CD4-positive, alpha-beta T cell (primary cell): Measurements from ENCODE around the gene PHOSPHO1. TPM values are rescaled to one million over a fixed set of nuclear protein-coding genes. Genes with fewer than 3 reads are reported as not detected.

Experiments used
- ATAC-seq: fragments of 200-7000 bp; cut with Tn5 transposase; one replicate; pipeline ENCODE4 v1.10.0; 2022; ENCODE audit warnings: mild to moderate bottlenecking; ENCODE audit not compliant: poor library complexity
- CTCF ChIA-PET: fragments of 350-600 bp; sonication (Branson Sonifier 250); formaldehyde crosslinking; loops from one replicate; lab custom pipeline; 2021; ENCODE audit warnings: antibody characterized with exemption, inconsistent platforms; lab: Charles Lee
- POLR2A ChIA-PET: fragments of 350-600 bp; sonication (Branson Sonifier 250); formaldehyde crosslinking; loops from one replicate; lab custom pipeline; 2021; ENCODE audit warnings: antibody characterized with exemption, inconsistent platforms; lab: Charles Lee
- DNase-seq, 14 experiments: peaks; one replicate each; pipeline ENCODE4 v3.0.0-alpha.2; 2013 to 2020; ENCODE audit warnings: mixed read lengths in 2 of 14
- H3K27ac ChIP-seq, 2 donors: one replicate each; pipeline versions ENCODE4 v1.5.1 to v1.7.0; 2013; ENCODE audit warnings: low read length in 2 of 2, low read depth in 1 of 2, mild to moderate bottlenecking in 1 of 2
- H3K27me3 ChIP-seq, 2 experiments: 1 replicate in 1 of 2; 2 replicates in 1 of 2; pipeline versions ENCODE4 v1.6.1 to v1.7.0; 2013; ENCODE audit warnings: low read length in 2 of 2, control low read depth in 1 of 2, mild to moderate bottlenecking in 1 of 2, moderate library complexity in 1 of 2; ENCODE audit not compliant: insufficient read depth in 2 of 2, control insufficient read depth in 1 of 2
- H3K36me3 ChIP-seq: one replicate; pipeline ENCODE4 v1.6.1; 2013; ENCODE audit warnings: low read length, control low read depth; ENCODE audit not compliant: insufficient read depth
- H3K4me1 ChIP-seq: one replicate; pipeline ENCODE4 v1.6.1; 2013; ENCODE audit warnings: low read length, control low read depth; ENCODE audit not compliant: insufficient read depth
- H3K4me3 ChIP-seq: one replicate; pipeline ENCODE4 v1.5.1; 2013; ENCODE audit warnings: mild to moderate bottlenecking, low read length, moderate library complexity
- H3K9me3 ChIP-seq, 2 experiments: 1 replicate in 1 of 2; 2 replicates in 1 of 2; pipeline versions ENCODE4 v1.6.1 to v1.7.0; 2013; ENCODE audit warnings: low read length in 2 of 2, mild to moderate bottlenecking in 2 of 2, control low read depth in 1 of 2, moderate library complexity in 1 of 2; ENCODE audit not compliant: control insufficient read depth in 1 of 2, insufficient read depth in 1 of 2
- H3K27ac Mint-ChIP-seq: one replicate; pipeline ENCODE4 v1.8.0; 2020; ENCODE audit warnings: mixed read lengths
- H3K27me3 Mint-ChIP-seq: one replicate; pipeline ENCODE4 v1.8.0; 2021; ENCODE audit warnings: mixed read lengths
- H3K36me3 Mint-ChIP-seq: one replicate; pipeline ENCODE4 v1.8.0; 2021; ENCODE audit warnings: low read depth, mixed read lengths
- H3K4me1 Mint-ChIP-seq: one replicate; pipeline ENCODE4 v1.8.0; 2021; ENCODE audit warnings: low read depth, mixed read lengths
- H3K4me3 Mint-ChIP-seq: one replicate; pipeline ENCODE4 v1.8.0; 2020; ENCODE audit warnings: mild to moderate bottlenecking, mixed read lengths
- H3K9me3 Mint-ChIP-seq: one replicate; pipeline ENCODE4 v1.8.0; 2020; ENCODE audit warnings: mixed read lengths
- CTCF ChIP-seq: fragments of 200-600 bp; IDR thresholded peaks from one replicate; pipeline ENCODE4 v1.8.0; 2022; ENCODE audit warnings: antibody characterized with exemption, mild to moderate bottlenecking
- intact Hi-C, 2 experiments: fragments of 100-400 bp; cut with DNase I in 1 of 2; cut with micrococcal nuclease in 1 of 2; formaldehyde crosslinking; loops; one replicate each; pipeline versions ENCODE4 v1.15.1 to v1.9.0; 2023 to 2025; cut with DNase I, micrococcal nuclease
- total RNA-seq, 174 experiments: library from RNA in 2 of 174; stranded (reverse) in 2 of 174; gene quantifications; one replicate each; pipeline ENCODE4 v1.2.3 and lab custom pipeline; 2021 to 2026

The PHOSPHO1 gene
- total RNA-seq, 2 experiments from 2014 or later, result not detected

- H3K4me3 Mint-ChIP-seq, result no peak overlapping the region
- ATAC-seq, result no peak
- Histone ChIP-seq H3K36me3 (no peaks in the 10 kb centered on the region), H3K27ac (no peak overlapping the region), H3K4me3 (no peak overlapping the region), H3K4me1 (peaks cover 9% of the 10 kb centered on the region), H3K9me3 (no peaks in the 10 kb centered on the region), H3K27me3 (no peaks in the 10 kb centered on the region)
- intact Hi-C loops, result loop anchor here in 1 of 2 experiments (10.0 kb wide), 1 partner anchor 207 kb away; no protein-coding TSS in a partner anchor
- H3K9me3 Mint-ChIP-seq, result no peaks in the 10 kb centered on the region
- no peak overlapping the region for H3K27ac Mint-ChIP-seq
- POLR2A ChIA-PET, result interaction anchor here (1.1 to 1.6 kb wide), 2 partner anchors 11 to 26 kb away, joined by 3 to 5 read pairs; no protein-coding TSS in a partner anchor
- H3K27me3 Mint-ChIP-seq, result no peaks in the 10 kb centered on the region
- no peaks in the 10 kb centered on the region for H3K36me3 Mint-ChIP-seq
- TF ChIP-seq CTCF, result no peak
- DNase-seq, result no peak
- CTCF ChIA-PET, result interaction anchor here (1.3 kb wide), 1 partner anchor 28 kb away, joined by 3 read pairs; no protein-coding TSS in a partner anchor
- H3K4me1 Mint-ChIP-seq, result peaks cover 7% of the 10 kb centered on the region
These were observed 32.4 kb downstream of the PHOSPHO1 start for GRCh38 chr17:49198211-49198610.

GRCh38 chr17:49197346-49197998, 33.1 kb downstream of the PHOSPHO1 start:
- H3K4me3 Mint-ChIP-seq, result no peak overlapping the region
- Histone ChIP-seq H3K27me3 (no peaks in the 10 kb centered on the region), H3K9me3 (no peaks in the 10 kb centered on the region), H3K36me3 (no peaks in the 10 kb centered on the region), H3K4me1 (peaks cover 13% of the 10 kb centered on the region), H3K27ac (no peak overlapping the region), H3K4me3 (no peak overlapping the region)
- no peaks in the 10 kb centered on the region for H3K9me3 Mint-ChIP-seq
- no peak for ATAC-seq
- DNase-seq, result no peak
- TF ChIP-seq CTCF, result no peak
- CTCF ChIA-PET, result no interaction called here
- peaks cover 5% of the 10 kb centered on the region for H3K36me3 Mint-ChIP-seq
- H3K4me1 Mint-ChIP-seq, result peaks cover 14% of the 10 kb centered on the region
- H3K27ac Mint-ChIP-seq, result no peak overlapping the region
- POLR2A ChIA-PET, result interaction anchor here (1.1 to 1.6 kb wide), 2 partner anchors 12 to 27 kb away, joined by 3 to 5 read pairs; no protein-coding TSS in a partner anchor
- intact Hi-C loops, result loop anchor here in 1 of 2 experiments (10.0 kb wide), 1 partner anchor 207 kb away; no protein-coding TSS in a partner anchor
- peaks cover 3% of the 10 kb centered on the region for H3K27me3 Mint-ChIP-seq

GRCh38 chr17:49196520-49196919, 34.1 kb downstream of the PHOSPHO1 start:
- Histone ChIP-seq H3K36me3 (no peaks in the 10 kb centered on the region), H3K27me3 (no peaks in the 10 kb centered on the region), H3K27ac (no peak overlapping the region), H3K4me1 (peaks cover 20% of the 10 kb centered on the region), H3K4me3 (no peak overlapping the region), H3K9me3 (no peaks in the 10 kb centered on the region)
- TF ChIP-seq CTCF, result no peak
- no peak for DNase-seq
- Mint-ChIP-seq H3K4me3 (no peak overlapping the region), H3K9me3 (no peaks in the 10 kb centered on the region), H3K4me1 (peaks cover 22% of the 10 kb centered on the region), H3K27ac (no peak overlapping the region), H3K27me3 (peaks cover 10% of the 10 kb centered on the region), H3K36me3 (peaks cover 15% of the 10 kb centered on the region)
- ChIA-PET CTCF (no interaction called here), POLR2A (no interaction called here)
- ATAC-seq, result no peak
- intact Hi-C loops, result loop anchor here in 1 of 2 experiments (10.0 kb wide), 1 partner anchor 208 kb away; no protein-coding TSS in a partner anchor
